Kidney tubule cell (primary cell): Measurements from ENCODE around the gene AK9.
A peak's percentile ranks its signal among the peaks of the same experiment; 100 is the strongest.

ENCODE experiments used
- DNase-seq: peaks from one replicate; pipeline ENCODE4 v3.0.0-alpha.2; 2018; ENCODE audit warnings: low spot score

The AK9 gene

GRCh38 chr6:109512271-109512817 lies 178.7 kb downstream of the AK9 start:
- no peak for DNase-seq

- DNase-seq = peak; percentile 14
Measured at GRCh38 chr6:109511832-109512231, 179.2 kb downstream of the AK9 start.

- DNase-seq = no peak
Measured at GRCh38 chr6:109510358-109510757, 180.6 kb downstream of the AK9 start.

- no peak for DNase-seq
Measured at GRCh38 chr6:109508166-109508860, 182.7 kb downstream of the AK9 start.

GRCh38 chr6:109507490-109508072 lies 183.4 kb downstream of the AK9 start:
- DNase-seq = no peak

GRCh38 chr6:109506841-109507240 lies 184.2 kb downstream of the AK9 start:
- no peak for DNase-seq

- no peak for DNase-seq
Measured at GRCh38 chr6:109506314-109506713, 184.7 kb downstream of the AK9 start.

GRCh38 chr6:109503327-109504224 lies 187.4 kb downstream of the AK9 start:
- no peak for DNase-seq

GRCh38 chr6:109498936-109499335 lies 192.1 kb downstream of the AK9 start:
- DNase-seq = peak; percentile 34

- DNase-seq = no peak
Measured at GRCh38 chr6:109498052-109498451, 192.9 kb downstream of the AK9 start.

- no peak for DNase-seq
Measured at GRCh38 chr6:109496036-109496772, 194.8 kb downstream of the AK9 start.

GRCh38 chr6:109493865-109494264 lies 197.1 kb downstream of the AK9 start:
- no peak for DNase-seq

- DNase-seq = peak; percentile 21
Measured at GRCh38 chr6:109491207-109491938, 199.6 kb downstream of the AK9 start.

- no peak for DNase-seq
Measured at GRCh38 chr6:109490713-109491112, 200.3 kb downstream of the AK9 start.

GRCh38 chr6:109488001-109488400 lies 203.0 kb downstream of the AK9 start:
- DNase-seq = no peak

GRCh38 chr6:109486068-109486467 lies 204.9 kb downstream of the AK9 start:
- DNase-seq = peak; percentile 56

GRCh38 chr6:109485266-109485935 lies 205.6 kb downstream of the AK9 start:
- no peak for DNase-seq

- no peak for DNase-seq
Measured at GRCh38 chr6:109484122-109484521, 206.9 kb downstream of the AK9 start.

- no peak for DNase-seq
Measured at GRCh38 chr6:109483735-109484057, 207.3 kb downstream of the AK9 start.

GRCh38 chr6:109482905-109483734 lies 207.9 kb downstream of the AK9 start, which contains the start of gene ZBTB24:
Gene ZBTB24 (minus strand): TSS chr6:109483219. CDS start chr6:109482026, 1,193 bp downstream.
- peak; percentile 93 for DNase-seq
